HepG2 (cell line): Measurements from ENCODE around the gene NELFCD. TPM values are rescaled to one million over a fixed set of nuclear protein-coding genes. Genes with fewer than 3 reads are reported as not detected.

Source experiments
- FLYWCH1 ChIP-seq: sonication (generic); formaldehyde crosslinking; IDR thresholded peaks from 2 replicates; pipeline ENCODE4 v1.8.1; 2023; ENCODE audit warnings: mild to moderate bottlenecking, missing genetic modification reagents
- HMG20B ChIP-seq: conservative IDR thresholded peaks from 2 replicates; pipeline ENCODE4 v1.6.1; 2016; ENCODE audit warnings: missing genetic modification reagents, missing compliant biosample characterization
- HOXA9 ChIP-seq: sonication (generic); formaldehyde crosslinking; IDR thresholded peaks from 2 replicates; pipeline ENCODE4 v1.8.1; 2022; ENCODE audit warnings: missing genetic modification reagents, mild to moderate bottlenecking, moderate library complexity, borderline replicate concordance
- KIAA2018 ChIP-seq: sonication (generic); formaldehyde crosslinking; IDR thresholded peaks from 2 replicates; pipeline ENCODE4 v1.5.0; 2020; ENCODE audit warnings: mild to moderate bottlenecking, missing genetic modification reagents, borderline replicate concordance
- LCORL ChIP-seq, 2 experiments: fragments of 450-650 bp in 1 of 2; sonication (generic) in 1 of 2; formaldehyde crosslinking in 1 of 2; IDR thresholded peaks; 2 replicates each; pipeline versions ENCODE4 v1.5.0 to v1.6.1; 2017 to 2020; ENCODE audit warnings: antibody characterized with exemption in 1 of 2, missing genetic modification reagents in 1 of 2
- MTA1 ChIP-seq: sonication (generic); formaldehyde crosslinking; IDR thresholded peaks from 2 replicates; pipeline ENCODE4 v1.4.0; 2020; ENCODE audit warnings: missing genetic modification reagents, mild to moderate bottlenecking, borderline replicate concordance
- MTERF4 ChIP-seq: sonication (generic); formaldehyde crosslinking; IDR thresholded peaks from 2 replicates; pipeline ENCODE4 v1.8.0; 2023; ENCODE audit warnings: mild to moderate bottlenecking, missing genetic modification reagents
- MXD1 ChIP-seq: sonication (generic); formaldehyde crosslinking; IDR thresholded peaks from 2 replicates; pipeline ENCODE4 v1.4.0; 2020; ENCODE audit warnings: mild to moderate bottlenecking, missing genetic modification reagents
- NFE2L1 ChIP-seq: sonication (generic); formaldehyde crosslinking; IDR thresholded peaks from 2 replicates; pipeline ENCODE4 v1.4.0; 2020; ENCODE audit warnings: missing genetic modification reagents, mild to moderate bottlenecking, borderline replicate concordance
- NR2F2 ChIP-seq: IDR thresholded peaks from 2 replicates; pipeline ENCODE4 v1.6.1; 2012; ENCODE audit warnings: low read depth, inconsistent platforms, borderline replicate concordance
- SMAD3 ChIP-seq: sonication (generic); formaldehyde crosslinking; IDR thresholded peaks from 2 replicates; pipeline ENCODE4 v1.4.0; 2020; ENCODE audit warnings: missing genetic modification reagents
- ZNF546 ChIP-seq: sonication (generic); formaldehyde crosslinking; conservative IDR thresholded peaks from 2 replicates; pipeline ENCODE4 v1.8.1; 2023; ENCODE audit warnings: mild to moderate bottlenecking, missing genetic modification reagents
- ZNF709 ChIP-seq: sonication (generic); formaldehyde crosslinking; IDR thresholded peaks from 2 replicates; pipeline ENCODE4 v1.5.0; 2020; ENCODE audit warnings: mild to moderate bottlenecking, missing genetic modification reagents
- ZNF775 ChIP-seq: sonication (generic); formaldehyde crosslinking; IDR thresholded peaks from 2 replicates; pipeline ENCODE4 v1.4.0; 2020; ENCODE audit warnings: missing genetic modification reagents, mild to moderate bottlenecking, moderate library complexity, borderline replicate concordance
- polyA plus RNA-seq, 8 experiments: library from polyadenylated mRNA; depleted of rRNA in 3 of 8; stranded (reverse) in 7 of 8; unstranded in 1 of 8; fragments of >200 nt; fragmentation: Illumina TruSeq in 4 of 8; extraction: Trizol in 4 of 8; gene quantifications; 2 replicates each; pipeline versions ENCODE4 v1.2.1 to v1.2.3, GENCODE V29; 2011 to 2016; ENCODE audit warnings: low read depth in 4 of 8, missing spikeins in 1 of 8, mixed read lengths in 1 of 8; ENCODE audit not compliant: insufficient read depth in 1 of 8
- total RNA-seq, 5 experiments: library from RNA; depleted of rRNA; stranded (reverse); fragments of >200 nt; fragmentation: Illumina TruSeq; extraction: Trizol; gene quantifications; 2 replicates each; pipeline ENCODE4 v1.2.3, GENCODE V29; 2016; ENCODE audit warnings: low read depth in 1 of 5

NELFCD gene
- total and polyA plus RNA-seq, 2 of the 13 experiments (the other 11 are each of a cell fraction or from before 2014, with no cell fraction given): 159 to 203 TPM

- peak; percentile 39; the same call in 1 of the 2 replicates for TF ChIP-seq MTERF4
- TF ChIP-seq NR2F2: peak; percentile 74; the same call in 1 of the 2 replicates
- no peak for TF ChIP-seq KIAA2018
- no peak for TF ChIP-seq MXD1 (CRISPR knock-in tag)
- no peak for TF ChIP-seq LCORL (IDR thresholded peaks at IDR 0.05)
- peak; percentile 90 for TF ChIP-seq LCORL (CRISPR knock-in tag; IDR thresholded peaks at IDR 0.05)
- TF ChIP-seq FLYWCH1 (CRISPR knock-in tag): no peak
- peak; percentile 70 for TF ChIP-seq SMAD3 (CRISPR knock-in tag)
- TF ChIP-seq ZNF775 (CRISPR knock-in tag): no peak
- TF ChIP-seq ZNF546 (CRISPR knock-in tag): no peak
- TF ChIP-seq MTA1 (CRISPR knock-in tag): peak; percentile 95
- no peak for TF ChIP-seq NFE2L1 (CRISPR knock-in tag)
- TF ChIP-seq HOXA9 (CRISPR knock-in tag): no peak
- TF ChIP-seq ZNF709 (CRISPR knock-in tag): peak; percentile 89; the same call in 1 of the 2 replicates
- peak; percentile 92 for TF ChIP-seq HMG20B (CRISPR knock-in tag)
These were observed 35.0 kb downstream of the NELFCD start (continued) for GRCh38 chr20:59015812-59016711.
